HG02938 (cell line): ENCODE results near the gene SHCBP1L.

Experiments used
- ATAC-seq: cut with Tn5 transposase; IDR thresholded peaks from one replicate; pipeline ENCODE4 v1.9.1; 2021; ENCODE audit warnings: mild to moderate bottlenecking, moderate library complexity; ENCODE audit not compliant: unreplicated experiment

The SHCBP1L gene

GRCh38 chr1:182952677-182953444, at the start of gene SHCBP1L:
SHCBP1L (minus strand) TSS chr1:182953166; CDS start chr1:182953133, 33 bp downstream.
- ATAC-seq: no peak

GRCh38 chr1:183002267-183002666, 49.3 kb upstream of the SHCBP1L start:
- ATAC-seq: no peak

GRCh38 chr1:183000167-183000962, 47.4 kb upstream of the SHCBP1L start:
- no peak for ATAC-seq

- no peak for ATAC-seq
These were observed 45.5 kb upstream of the SHCBP1L start for GRCh38 chr1:182998482-182998881.

- ATAC-seq: no peak
These were observed 43.9 kb upstream of the SHCBP1L start for GRCh38 chr1:182996816-182997215.

- no peak for ATAC-seq
These were observed 42.9 kb upstream of the SHCBP1L start for GRCh38 chr1:182995894-182996293.

- ATAC-seq: no peak
These were observed 40.8 kb upstream of the SHCBP1L start for GRCh38 chr1:182993746-182994145.

GRCh38 chr1:182990413-182991144, 37.6 kb upstream of the SHCBP1L start:
- ATAC-seq: no peak

- no peak for ATAC-seq
These were observed 32.9 kb upstream of the SHCBP1L start for GRCh38 chr1:182985876-182986275.

- ATAC-seq: no peak
These were observed 31.7 kb upstream of the SHCBP1L start for GRCh38 chr1:182984621-182985020.

GRCh38 chr1:182984138-182984537, 31.2 kb upstream of the SHCBP1L start:
- ATAC-seq: no peak

- no peak for ATAC-seq
These were observed 25.3 kb upstream of the SHCBP1L start for GRCh38 chr1:182978151-182978853.

- ATAC-seq: no peak
These were observed 24.5 kb upstream of the SHCBP1L start for GRCh38 chr1:182977480-182977879.

- no peak for ATAC-seq
These were observed 21.7 kb upstream of the SHCBP1L start for GRCh38 chr1:182974506-182975191.

- no peak for ATAC-seq
These were observed 19.9 kb upstream of the SHCBP1L start for GRCh38 chr1:182972829-182973228.

GRCh38 chr1:182972231-182972630, 19.3 kb upstream of the SHCBP1L start:
- no peak for ATAC-seq

GRCh38 chr1:182971219-182971618, 18.3 kb upstream of the SHCBP1L start:
- ATAC-seq: no peak

- no peak for ATAC-seq
These were observed 16.1 kb upstream of the SHCBP1L start for GRCh38 chr1:182968836-182969734.

GRCh38 chr1:182968151-182968741, 15.3 kb upstream of the SHCBP1L start:
- no peak for ATAC-seq
